Mesendoderm (in vitro differentiated cells): Measurements from ENCODE around the gene CALCOCO1.
A peak's percentile ranks its signal among the peaks of the same experiment; 100 is the strongest.

Experiments used
- DNase-seq: peaks from one replicate; pipeline ENCODE4 v3.0.0; 2013
- H2AK5ac ChIP-seq: 2 replicates; pipeline ENCODE4 v1.6.1; 2013; ENCODE audit warnings: low read length, inconsistent platforms
- H2BK120ac ChIP-seq: 2 replicates; pipeline ENCODE4 v1.6.1; 2013; ENCODE audit warnings: low read depth, mild to moderate bottlenecking, low read length, moderate library complexity, mixed read lengths
- H2BK15ac ChIP-seq: replicated peaks from 2 replicates; pipeline ENCODE4 v1.6.1; 2013; ENCODE audit warnings: low read depth, mild to moderate bottlenecking, moderate library complexity
- H2BK5ac ChIP-seq: 2 replicates; pipeline ENCODE4 v1.6.1; 2013; ENCODE audit warnings: low read length, inconsistent platforms
- H3K18ac ChIP-seq: 2 replicates; pipeline ENCODE4 v1.6.1; 2013; ENCODE audit warnings: mild to moderate bottlenecking, low read length, mixed read lengths
- H3K23ac ChIP-seq: one replicate; pipeline ENCODE4 v1.6.1; 2013; ENCODE audit warnings: low read length
- H3K27ac ChIP-seq: 2 replicates; pipeline ENCODE4 v1.5.1; 2013; ENCODE audit warnings: low read depth, mild to moderate bottlenecking, inconsistent platforms, low read length, moderate library complexity
- H3K27me3 ChIP-seq: 2 replicates; pipeline ENCODE4 v1.6.1; 2013; ENCODE audit warnings: low read length, control low read depth, mild to moderate bottlenecking, inconsistent platforms; ENCODE audit not compliant: insufficient read depth, poor library complexity
- H3K36me3 ChIP-seq: 2 replicates; pipeline ENCODE4 v1.6.1; 2013; ENCODE audit warnings: low read length, inconsistent platforms; ENCODE audit not compliant: control insufficient read depth, insufficient read depth
- H3K4ac ChIP-seq: one replicate; pipeline ENCODE4 v1.6.1; 2013; ENCODE audit warnings: low read depth, mild to moderate bottlenecking, low read length, moderate library complexity
- H3K4me1 ChIP-seq: 2 replicates; pipeline ENCODE4 v1.6.1; 2013; ENCODE audit warnings: low read depth, low read length, inconsistent platforms; ENCODE audit not compliant: control insufficient read depth
- H3K4me2 ChIP-seq: 2 replicates; pipeline ENCODE4 v1.6.1; 2013; ENCODE audit warnings: low read length
- H3K4me3 ChIP-seq: 2 replicates; pipeline ENCODE4 v1.5.1; 2013; ENCODE audit warnings: mild to moderate bottlenecking, low read length
- H3K56ac ChIP-seq: one replicate; pipeline ENCODE4 v1.6.1; 2013; ENCODE audit warnings: low read length
- H3K79me1 ChIP-seq: 2 replicates; pipeline ENCODE4 v1.6.1; 2013; ENCODE audit warnings: low read length, inconsistent platforms
- H3K79me2 ChIP-seq: 2 replicates; pipeline ENCODE4 v1.6.1; 2013; ENCODE audit warnings: mild to moderate bottlenecking, low read length; ENCODE audit not compliant: control insufficient read depth, insufficient read depth
- H3K9ac ChIP-seq: 2 replicates; pipeline ENCODE4 v1.6.1; 2013; ENCODE audit warnings: low read length, inconsistent platforms
- H4K5ac ChIP-seq: one replicate; pipeline ENCODE4 v1.6.1; 2013; ENCODE audit warnings: low read length
- H4K8ac ChIP-seq: one replicate; pipeline ENCODE4 v1.6.1; 2013; ENCODE audit warnings: low read depth, mild to moderate bottlenecking, control low read depth, low read length, moderate library complexity
- WGBS: extraction: QIAGEN DNeasy Blood & Tissue Kit; methylation state at CpG from one replicate; pipeline ENCODE4 v1.1.7; 2013; ENCODE audit warnings: low lambda C conversion rate, missing lambda C conversion rate; ENCODE audit not compliant: insufficient coverage; ENCODE audit errors: extremely low coverage; 5-methylcytosine and 5-hydroxymethylcytosine counted together

The CALCOCO1 gene

GRCh38 chr12:53755451-53755891 is 28.2 kb upstream of the CALCOCO1 start:
- Histone ChIP-seq H3K36me3 (no peaks in the 10 kb centered on the region), H2BK120ac (no peak overlapping the region)

GRCh38 chr12:53754633-53755264 is 27.5 kb upstream of the CALCOCO1 start:
- Histone ChIP-seq H3K79me1 (no peaks in the 10 kb centered on the region), H3K4me3 (no peak overlapping the region), H3K18ac (no peak overlapping the region), H3K79me2 (no peaks in the 10 kb centered on the region), H3K4ac (no peak overlapping the region), H3K56ac (no peak overlapping the region), H2BK5ac (no peak overlapping the region), H3K27me3 (peaks cover 37% of the 10 kb centered on the region), H3K36me3 (no peaks in the 10 kb centered on the region), H3K4me1 (peaks cover 11% of the 10 kb centered on the region), H3K23ac (no peak overlapping the region), H4K8ac (no peak overlapping the region), H4K5ac (no peak overlapping the region), H2BK120ac (no peak overlapping the region), H3K9ac (no peak overlapping the region), H2AK5ac (no peak overlapping the region), H3K4me2 (no peak overlapping the region), H3K27ac (no peak overlapping the region), H2BK15ac (no peak overlapping the region)
- DNase-seq, result no peak
- WGBS, result no CpG with 5 or more reads among the region's 4 CpGs

More at GRCh38 chr12:53755451-53755891, 28.2 kb upstream of the CALCOCO1 start:
- Histone ChIP-seq H3K27ac (no peak overlapping the region), H3K18ac (no peak overlapping the region), H4K8ac (no peak overlapping the region), H3K4ac (no peak overlapping the region), H3K23ac (no peak overlapping the region), H3K4me3 (no peak overlapping the region), H3K9ac (no peak overlapping the region), H3K56ac (no peak overlapping the region), H2BK5ac (no peak overlapping the region), H4K5ac (no peak overlapping the region), H3K4me1 (peaks cover 11% of the 10 kb centered on the region), H3K79me2 (no peaks in the 10 kb centered on the region), H3K27me3 (peaks cover 29% of the 10 kb centered on the region), H2AK5ac (no peak overlapping the region), H3K4me2 (no peak overlapping the region), H2BK15ac (no peak overlapping the region), H3K79me1 (no peaks in the 10 kb centered on the region)
- DNase-seq, result peak; percentile 72
- WGBS, result no CpG with 5 or more reads among the region's 4 CpGs

DNA sequence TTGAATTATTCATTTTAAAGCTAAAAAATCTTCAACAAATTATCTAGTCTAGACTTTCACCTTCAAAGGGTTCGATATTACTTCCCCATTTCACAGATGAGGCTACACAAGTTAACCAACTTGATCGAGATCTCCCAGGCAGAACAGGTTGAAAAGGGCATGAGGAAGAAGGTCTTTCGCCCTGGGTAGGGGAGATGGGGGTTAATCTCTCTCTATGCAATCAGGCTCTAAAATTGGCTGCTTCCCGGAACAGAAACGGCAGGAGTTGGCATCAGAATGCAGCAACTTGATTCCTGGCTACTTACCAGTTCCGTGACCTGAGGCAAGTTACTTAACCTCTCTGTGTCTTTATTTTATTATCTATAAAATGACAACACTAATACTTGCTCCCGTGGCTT is 26.9 kb upstream of the CALCOCO1 start:
- Histone ChIP-seq H3K23ac (no peak overlapping the region), H3K4me3 (no peak overlapping the region), H4K5ac (no peak overlapping the region), H3K79me2 (no peaks in the 10 kb centered on the region), H3K4me2 (no peak overlapping the region), H3K4ac (no peak overlapping the region), H2BK120ac (no peak overlapping the region), H2BK5ac (no peak overlapping the region), H3K27ac (no peak overlapping the region), H3K4me1 (peaks cover 11% of the 10 kb centered on the region), H4K8ac (no peak overlapping the region), H3K9ac (no peak overlapping the region), H3K18ac (no peak overlapping the region), H3K56ac (no peak overlapping the region), H3K36me3 (no peaks in the 10 kb centered on the region), H3K79me1 (no peaks in the 10 kb centered on the region), H3K27me3 (peaks cover 40% of the 10 kb centered on the region), H2AK5ac (no peak overlapping the region), H2BK15ac (no peak overlapping the region)
- peak; percentile 37 for DNase-seq
- no CpG with 5 or more reads among the region's 7 CpGs for WGBS

DNA sequence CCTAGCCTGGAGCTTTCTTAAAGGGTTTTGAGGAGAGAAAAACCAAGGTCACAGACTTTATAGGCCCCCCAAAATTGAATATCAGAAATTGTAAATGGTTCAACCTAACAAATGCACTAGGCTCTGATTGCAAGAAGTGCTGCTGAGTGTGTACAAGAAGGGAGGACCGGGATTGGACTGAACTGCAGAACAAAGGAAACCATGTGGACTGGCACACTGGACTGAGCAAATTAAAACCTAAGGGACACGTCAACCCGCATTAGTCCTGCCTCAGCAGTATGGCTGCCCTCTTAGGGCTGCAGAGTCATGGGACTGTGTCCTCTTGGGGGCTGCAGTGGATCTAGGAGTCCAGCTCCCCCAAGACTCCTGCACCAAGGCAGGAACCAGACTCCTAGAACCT is 25.4 kb upstream of the CALCOCO1 start:
- H3K56ac ChIP-seq, result no peak overlapping the region
- WGBS, result no CpG with 5 or more reads among the region's 3 CpGs
- no peak for DNase-seq
- no peak overlapping the region for H2BK120ac ChIP-seq
- no peaks in the 10 kb centered on the region for H3K36me3 ChIP-seq
- H3K79me1 ChIP-seq, result no peaks in the 10 kb centered on the region
- no peak overlapping the region for H3K23ac ChIP-seq
- no peak overlapping the region for H3K18ac ChIP-seq
- peaks cover 55% of the 10 kb centered on the region for H3K27me3 ChIP-seq
- peaks cover 6% of the 10 kb centered on the region for H3K4me1 ChIP-seq
- no peak overlapping the region for H4K5ac ChIP-seq
- no peak overlapping the region for H3K4me3 ChIP-seq
- no peak overlapping the region for H3K4ac ChIP-seq
- no peak overlapping the region for H3K9ac ChIP-seq
- no peak overlapping the region for H3K27ac ChIP-seq
- no peak overlapping the region for H2BK5ac ChIP-seq
- no peak overlapping the region for H4K8ac ChIP-seq
- no peak overlapping the region for H3K4me2 ChIP-seq
- H2BK15ac ChIP-seq, result no peak overlapping the region
- H2AK5ac ChIP-seq, result no peak overlapping the region
- no peaks in the 10 kb centered on the region for H3K79me2 ChIP-seq

DNA sequence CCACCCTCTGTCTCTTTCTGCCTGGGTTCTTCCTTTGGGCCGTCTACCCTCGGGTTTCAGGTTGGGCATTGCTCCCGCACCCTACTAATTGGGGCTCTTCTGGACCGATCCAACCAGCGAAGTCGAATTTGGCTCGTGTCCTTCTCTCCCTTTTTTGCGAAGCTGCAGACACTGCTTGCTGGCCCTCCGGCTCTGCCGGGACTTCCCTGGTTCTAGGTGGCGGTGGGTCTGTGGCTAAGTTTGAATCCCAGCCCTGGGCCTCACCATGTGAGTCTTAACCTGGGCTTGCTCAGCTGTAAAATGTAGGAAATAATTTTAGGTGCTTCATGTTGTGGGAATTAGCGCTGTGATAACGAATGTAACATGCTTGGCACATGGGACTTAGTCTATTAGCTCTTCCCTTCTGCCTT is 24.9 kb upstream of the CALCOCO1 start:
- Histone ChIP-seq H4K5ac (no peak overlapping the region), H4K8ac (no peak overlapping the region), H3K79me1 (no peaks in the 10 kb centered on the region), H3K56ac (no peak overlapping the region), H3K4me2 (no peak overlapping the region), H2BK15ac (no peak overlapping the region), H3K27ac (no peak overlapping the region), H3K4me1 (peaks cover 5% of the 10 kb centered on the region), H3K9ac (peak overlapping the region; percentile 0), H2BK5ac (no peak overlapping the region), H3K36me3 (no peaks in the 10 kb centered on the region), H3K79me2 (no peaks in the 10 kb centered on the region), H2AK5ac (no peak overlapping the region), H3K18ac (no peak overlapping the region), H3K4ac (no peak overlapping the region), H2BK120ac (no peak overlapping the region), H3K27me3 (peaks cover 59% of the 10 kb centered on the region), H3K23ac (no peak overlapping the region), H3K4me3 (no peak overlapping the region)
- DNase-seq, result no peak
- no CpG with 5 or more reads among the region's 13 CpGs for WGBS
